Fibroblast of lung (primary cell): ENCODE data around the gene LZTS3.

Experiments
- EZH2 ChIP-seq: IDR thresholded peaks from 2 replicates; pipeline ENCODE4 v1.5.1; 2012; ENCODE audit warnings: low read length, control low read depth, mild to moderate bottlenecking; ENCODE audit errors: missing control alignments
- TF ChIP-seq, protein P1 (sequence below), 2 donors: IDR thresholded peaks in 1 of 2; conservative IDR thresholded peaks in 1 of 2; 1 replicate in 1 of 2; 2 replicates in 1 of 2; pipeline ENCODE4 v1.5.1; 2011 to 2012; ENCODE audit warnings: low read length in 2 of 2, control low read depth in 1 of 2, inconsistent platforms in 1 of 2, low read depth in 1 of 2, mild to moderate bottlenecking in 1 of 2

DNA sequence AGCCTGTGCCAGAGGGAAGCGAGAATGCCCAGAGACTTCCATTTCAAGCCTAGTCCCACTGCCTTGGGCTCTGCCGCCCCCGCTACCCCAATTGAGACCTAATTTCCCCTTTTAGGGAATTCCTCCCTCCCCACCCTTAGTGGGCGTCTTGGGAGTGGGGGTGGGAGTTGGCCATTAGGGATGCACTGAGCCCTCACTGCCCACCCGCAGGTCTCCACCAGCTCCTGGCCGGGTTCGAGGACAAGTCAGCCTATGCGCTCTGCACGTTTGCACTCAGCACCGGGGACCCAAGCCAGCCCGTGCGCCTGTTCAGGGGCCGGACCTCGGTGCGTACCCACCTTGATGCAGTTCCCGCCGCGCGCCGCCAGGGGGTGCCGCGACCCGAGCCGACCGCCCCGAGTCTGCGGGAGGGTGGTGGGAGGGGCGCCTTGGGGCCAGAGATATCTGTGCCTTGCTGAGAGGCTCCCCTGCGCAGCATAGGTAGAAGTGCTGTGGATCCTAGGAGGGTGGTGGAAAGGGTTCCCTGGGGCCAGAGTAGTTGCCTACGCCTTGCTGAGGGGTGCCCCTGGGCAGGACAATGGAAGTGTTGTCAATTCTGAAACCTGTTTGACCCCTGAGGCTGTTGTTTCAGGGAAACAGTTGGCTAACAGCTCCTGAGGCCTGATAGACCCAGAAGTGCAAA lies 45.1 kb upstream of the LZTS3 start:
- TF ChIP-seq, protein P1, sequence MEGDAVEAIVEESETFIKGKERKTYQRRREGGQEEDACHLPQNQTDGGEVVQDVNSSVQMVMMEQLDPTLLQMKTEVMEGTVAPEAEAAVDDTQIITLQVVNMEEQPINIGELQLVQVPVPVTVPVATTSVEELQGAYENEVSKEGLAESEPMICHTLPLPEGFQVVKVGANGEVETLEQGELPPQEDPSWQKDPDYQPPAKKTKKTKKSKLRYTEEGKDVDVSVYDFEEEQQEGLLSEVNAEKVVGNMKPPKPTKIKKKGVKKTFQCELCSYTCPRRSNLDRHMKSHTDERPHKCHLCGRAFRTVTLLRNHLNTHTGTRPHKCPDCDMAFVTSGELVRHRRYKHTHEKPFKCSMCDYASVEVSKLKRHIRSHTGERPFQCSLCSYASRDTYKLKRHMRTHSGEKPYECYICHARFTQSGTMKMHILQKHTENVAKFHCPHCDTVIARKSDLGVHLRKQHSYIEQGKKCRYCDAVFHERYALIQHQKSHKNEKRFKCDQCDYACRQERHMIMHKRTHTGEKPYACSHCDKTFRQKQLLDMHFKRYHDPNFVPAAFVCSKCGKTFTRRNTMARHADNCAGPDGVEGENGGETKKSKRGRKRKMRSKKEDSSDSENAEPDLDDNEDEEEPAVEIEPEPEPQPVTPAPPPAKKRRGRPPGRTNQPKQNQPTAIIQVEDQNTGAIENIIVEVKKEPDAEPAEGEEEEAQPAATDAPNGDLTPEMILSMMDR (conservative IDR thresholded peaks at IDR 0.05 in 1 of 2, IDR thresholded peaks at IDR 0.05 in 1 of 2; ENCODE audit: low read depth in 1 of 2, low read length in 2 of 2), result peak; percentile 72 to 78
- TF ChIP-seq EZH2, result no peak
